Muscle of back (tissue), 13 donors: ENCODE measurements around the gene SIGLEC9. TPM values are rescaled to one million over a fixed set of nuclear protein-coding genes. Genes with fewer than 3 reads are reported as not detected.

Experiments used
- DNase-seq, 3 donors: peaks; one replicate each; pipeline versions ENCODE4 v3.0.0 to v3.0.0-alpha.2; 2013
- long read RNA-seq, 9 donors: transcript quantifications; one replicate each; lab custom pipeline, GENCODE V29; 2026
- polyA plus RNA-seq, 10 donors: library from polyadenylated mRNA; unstranded; fragments of 120-200 nt; gene quantifications; one replicate each; pipeline ENCODE4 v1.2.1, GENCODE V29; 2013; ENCODE audit not compliant: insufficient read length in 10 of 10

Gene SIGLEC9
- polyA plus RNA-seq, result 1 to 10 TPM in 7 of 10 donors, under 1 TPM in 3; 0.60 to 1.6 (median 1.2) TPM
- long read RNA-seq, donor 1, result 0 reads
- long read RNA-seq, donor 2, partial matches to known transcripts, result 0 of 1 reads
- long read RNA-seq, donor 2, other reads (novel, unspliced or antisense), result 0 of 1 reads
- long read RNA-seq, donor 3, result 0 reads
- long read RNA-seq, donor 4, result 0 reads
- long read RNA-seq, donor 5, result 0 reads
- long read RNA-seq, donor 6, result 0 reads
- long read RNA-seq, donor 7, result 0 reads
- long read RNA-seq, donor 8, result 0 reads
- long read RNA-seq, donor 9, partial matches to known transcripts, result 0 of 1 reads
- long read RNA-seq, donor 9, other reads (novel, unspliced or antisense), result 0 of 1 reads

DNA sequence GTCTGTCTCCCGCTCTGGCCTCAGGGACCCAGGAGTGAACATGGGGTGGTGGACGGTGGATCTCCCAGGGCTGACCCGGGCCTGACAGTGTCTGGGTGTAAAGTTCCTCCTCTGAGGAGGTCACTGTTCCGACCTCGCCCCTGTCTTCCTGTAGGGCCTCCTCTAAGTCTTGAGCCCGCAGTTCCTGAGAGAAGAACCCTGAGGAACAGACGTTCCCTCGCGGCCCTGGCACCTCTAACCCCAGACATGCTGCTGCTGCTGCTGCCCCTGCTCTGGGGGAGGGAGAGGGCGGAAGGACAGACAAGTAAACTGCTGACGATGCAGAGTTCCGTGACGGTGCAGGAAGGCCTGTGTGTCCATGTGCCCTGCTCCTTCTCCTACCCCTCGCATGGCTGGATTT lies at the start of gene SIGLEC9:
SIGLEC9 (plus strand) TSS at position 178 of the 400 bp plus-strand sequence; CDS start at position 247, 69 bp downstream.
- DNase-seq, result peak in 1 of 3 donors; percentile 30

DNA sequence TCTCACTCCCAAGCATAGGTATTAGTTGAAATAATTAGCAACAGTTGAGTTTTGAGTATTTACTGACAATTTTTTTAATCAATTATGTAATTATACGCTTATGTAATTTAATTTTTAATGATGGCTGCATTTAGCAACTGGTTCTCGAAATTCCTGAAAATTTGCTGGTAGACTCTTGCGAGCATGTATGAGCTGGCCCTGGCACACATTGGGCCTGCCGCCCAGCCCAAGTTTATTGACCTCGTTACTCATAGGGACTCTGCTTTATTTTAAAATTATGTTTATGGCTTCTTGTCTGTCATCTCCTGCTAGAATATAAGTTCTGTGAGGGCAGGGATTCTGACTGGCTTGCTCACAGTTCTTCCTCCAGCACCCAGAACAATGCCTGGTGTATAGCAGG lies 48.7 kb upstream of the SIGLEC9 start:
- DNase-seq, result no peak

DNA sequence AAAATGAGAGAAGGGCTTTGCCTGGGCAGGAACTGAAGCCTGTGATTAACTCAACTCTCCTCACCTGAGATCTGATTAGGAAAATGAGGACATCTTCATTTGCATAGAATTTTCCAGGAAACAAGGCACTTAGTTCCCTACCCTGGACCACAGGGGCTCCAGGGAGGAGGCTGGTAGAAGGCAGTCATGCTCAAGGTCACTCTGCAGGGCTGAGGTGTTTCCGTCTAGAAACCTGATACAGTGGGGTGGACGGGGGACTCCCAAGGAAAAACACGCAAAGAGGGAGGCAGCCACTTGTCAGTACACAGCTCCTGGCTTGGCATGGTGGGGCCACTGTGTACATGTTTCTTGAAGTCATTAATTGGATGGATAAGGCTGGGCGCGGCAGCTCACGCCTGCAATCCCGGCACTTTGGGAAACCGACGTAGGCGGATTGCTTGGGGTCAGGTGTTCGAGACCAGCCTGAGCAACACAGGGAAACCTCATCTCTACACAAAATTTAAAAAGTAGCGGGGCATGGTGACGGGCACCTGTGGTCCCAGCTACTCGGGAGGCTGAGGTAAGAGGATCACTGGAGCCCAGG lies 48.0 kb upstream of the SIGLEC9 start:
- no peak for DNase-seq

DNA sequence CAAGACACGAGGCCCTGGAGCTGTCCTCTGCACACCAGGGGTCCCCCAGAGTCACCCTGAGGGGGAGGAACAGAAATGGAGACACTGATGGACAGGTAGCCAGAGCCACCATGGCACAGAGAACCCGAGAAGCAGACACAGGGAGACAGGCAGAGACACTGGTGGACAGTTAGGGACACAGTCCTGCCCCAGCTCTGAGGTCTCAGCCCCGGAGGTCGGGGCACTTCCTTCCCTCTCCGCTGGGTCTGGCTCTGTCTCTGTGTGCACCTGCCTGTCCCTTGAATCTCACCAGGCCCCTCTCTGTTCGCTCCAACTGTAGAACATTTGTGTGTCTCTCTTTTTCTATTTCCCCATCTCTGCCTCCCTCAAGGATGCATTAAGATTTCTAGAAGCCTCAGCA lies 46.6 kb upstream of the SIGLEC9 start:
- DNase-seq, result no peak

DNA sequence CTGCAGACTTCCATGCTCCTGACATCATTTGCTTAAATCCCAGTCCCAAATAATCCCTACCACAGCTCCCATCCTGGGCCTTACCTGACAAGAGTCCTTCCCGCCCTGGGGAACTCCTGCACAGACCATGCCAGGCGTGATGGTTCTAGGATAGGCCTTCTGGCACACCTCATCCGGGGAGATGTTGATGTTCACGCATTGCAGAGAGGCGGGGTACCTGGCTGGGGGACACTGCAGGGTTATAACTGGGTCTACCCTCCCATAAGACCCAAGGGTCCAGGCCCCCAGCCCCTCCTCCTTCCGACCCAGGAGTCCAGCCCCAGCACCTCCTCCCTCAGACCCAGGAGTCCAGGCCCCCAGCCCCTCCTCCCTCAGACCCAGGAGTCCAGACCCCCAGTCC lies 46.0 kb upstream of the SIGLEC9 start:
- DNase-seq, result no peak

DNA sequence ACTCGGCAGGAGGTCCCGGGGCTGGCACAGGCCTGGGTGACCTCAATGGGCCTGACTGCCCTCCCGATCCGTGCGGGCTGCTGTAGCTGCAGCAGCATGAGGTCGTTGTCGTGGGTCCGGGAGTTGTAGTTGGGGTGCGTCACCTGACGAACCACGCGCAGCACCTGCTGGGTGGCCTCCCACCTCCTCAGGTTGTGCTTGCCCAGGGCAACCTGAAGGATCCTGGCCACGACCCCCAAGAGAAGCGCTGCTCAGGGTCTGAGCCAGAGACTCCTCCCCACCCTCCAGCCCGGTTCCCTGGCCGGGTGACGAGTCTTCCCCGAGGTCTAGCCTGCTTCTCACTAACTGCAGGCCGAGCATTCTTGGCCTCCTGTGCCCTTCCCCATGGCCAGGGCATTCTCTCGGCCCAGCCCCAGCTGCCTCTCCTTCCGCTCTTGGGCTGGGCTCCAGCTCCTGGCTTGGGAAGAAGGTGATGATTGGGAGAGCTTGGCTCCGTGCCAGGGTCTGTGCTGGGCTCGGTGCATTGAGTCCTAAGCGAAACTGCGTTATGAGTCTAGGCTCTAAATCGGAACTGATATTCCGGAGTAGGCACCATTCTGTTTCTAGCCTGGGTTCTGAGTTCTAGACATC lies 45.1 kb upstream of the SIGLEC9 start:
- no peak for DNase-seq

DNA sequence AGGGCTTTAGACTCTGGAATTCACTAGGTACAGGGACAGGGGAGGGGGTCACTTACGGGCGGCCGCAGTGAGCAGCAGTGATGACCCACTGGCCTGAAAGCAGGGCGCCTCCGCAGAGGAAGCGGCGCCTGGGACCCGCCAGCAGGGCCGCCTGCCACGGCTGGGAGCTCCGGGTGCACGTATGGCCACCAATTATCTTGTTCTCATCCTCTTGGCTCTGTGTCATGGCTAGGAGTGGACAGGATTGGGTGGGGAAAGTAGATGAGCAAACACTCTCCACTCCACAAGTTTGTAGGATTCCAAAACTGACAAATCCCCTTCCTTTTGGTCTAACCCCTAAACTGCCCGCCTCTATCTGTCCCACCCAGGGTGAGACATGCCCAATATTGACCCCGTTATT lies 43.2 kb upstream of the SIGLEC9 start:
- no peak for DNase-seq

DNA sequence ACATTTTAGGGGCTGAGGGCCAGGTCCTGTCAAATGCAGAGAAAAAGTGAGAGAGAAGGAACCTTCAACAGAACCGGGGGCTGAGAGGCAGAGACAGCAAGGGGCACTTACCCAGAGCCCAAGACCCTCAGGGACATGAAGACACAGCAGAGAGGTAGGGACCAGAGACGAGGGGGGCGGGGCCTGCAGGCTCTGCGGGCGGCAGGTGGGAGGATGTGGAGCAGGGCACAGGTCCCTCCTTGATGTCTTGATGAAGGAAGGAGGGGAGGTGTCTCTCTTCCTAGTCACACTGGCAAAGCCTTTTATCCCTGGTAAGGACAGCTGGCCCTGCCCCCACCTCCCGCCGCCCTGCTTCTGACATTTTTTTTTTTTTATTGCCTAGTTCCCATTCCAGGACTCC lies 42.1 kb upstream of the SIGLEC9 start, which contains the start of gene KLK14:
KLK14 (minus strand) TSS at position 277 of the 400 bp plus-strand sequence; CDS start at position 4, 273 bp downstream.
- DNase-seq, result no peak

DNA sequence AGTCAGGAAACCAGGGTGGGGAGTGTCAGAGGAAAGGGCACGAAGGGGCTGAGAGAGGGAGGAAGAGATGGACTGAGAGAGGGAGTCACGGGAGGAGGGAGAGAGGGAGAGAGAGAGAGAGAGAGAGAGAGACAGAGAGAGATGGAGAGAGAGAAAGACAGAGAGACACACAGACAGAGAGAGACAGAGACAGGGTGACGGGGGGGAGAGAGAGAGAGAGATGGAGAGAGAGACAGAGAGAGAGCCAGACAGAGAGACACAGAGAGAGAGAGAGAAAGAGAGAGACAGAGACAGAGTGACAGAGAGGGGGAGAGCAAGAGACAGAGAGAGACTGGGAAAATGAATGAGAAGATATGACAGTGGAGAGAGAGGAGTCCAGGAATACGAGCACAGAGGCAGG lies 41.5 kb upstream of the SIGLEC9 start:
- DNase-seq, result no peak

DNA sequence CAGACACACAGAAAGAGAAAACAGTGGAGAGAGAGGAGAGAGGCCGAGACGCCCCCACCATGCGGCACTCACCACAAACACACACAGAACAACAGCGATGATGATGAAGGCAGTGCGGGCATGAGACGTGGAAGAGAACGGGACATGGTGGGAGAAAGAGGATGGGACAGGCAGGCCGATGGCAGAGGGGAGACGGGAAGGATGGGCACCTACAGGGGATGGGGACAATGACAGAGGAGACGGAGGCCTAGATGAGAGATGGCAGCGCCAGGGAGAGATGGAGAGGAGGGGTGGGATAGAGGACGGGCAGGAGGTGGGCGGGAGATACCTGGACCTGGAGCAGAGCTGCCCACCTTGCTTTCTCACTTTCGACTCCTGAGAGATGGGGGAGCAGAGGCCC lies 40.9 kb upstream of the SIGLEC9 start:
- DNase-seq, result no peak

DNA sequence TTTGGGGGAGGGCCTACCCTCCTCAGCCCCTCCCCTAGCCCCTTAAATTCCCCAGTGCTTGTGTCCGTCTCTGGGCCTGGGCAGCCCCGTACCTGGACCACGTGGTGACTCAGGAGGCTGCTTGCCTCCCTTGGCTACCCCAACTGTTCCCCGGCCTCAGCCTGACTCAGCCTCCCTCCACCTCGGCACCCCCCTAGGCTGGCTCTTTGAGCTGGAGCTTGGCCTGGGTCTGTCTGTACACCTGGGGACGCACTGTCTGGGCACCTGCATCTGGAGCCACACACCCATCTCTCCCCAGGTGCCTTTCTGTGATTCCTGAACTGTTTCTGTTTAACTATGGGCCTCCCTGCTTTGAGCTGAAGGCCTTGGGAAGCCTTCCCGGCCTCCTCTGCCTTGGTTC lies 40.2 kb upstream of the SIGLEC9 start:
- DNase-seq, result no peak

DNA sequence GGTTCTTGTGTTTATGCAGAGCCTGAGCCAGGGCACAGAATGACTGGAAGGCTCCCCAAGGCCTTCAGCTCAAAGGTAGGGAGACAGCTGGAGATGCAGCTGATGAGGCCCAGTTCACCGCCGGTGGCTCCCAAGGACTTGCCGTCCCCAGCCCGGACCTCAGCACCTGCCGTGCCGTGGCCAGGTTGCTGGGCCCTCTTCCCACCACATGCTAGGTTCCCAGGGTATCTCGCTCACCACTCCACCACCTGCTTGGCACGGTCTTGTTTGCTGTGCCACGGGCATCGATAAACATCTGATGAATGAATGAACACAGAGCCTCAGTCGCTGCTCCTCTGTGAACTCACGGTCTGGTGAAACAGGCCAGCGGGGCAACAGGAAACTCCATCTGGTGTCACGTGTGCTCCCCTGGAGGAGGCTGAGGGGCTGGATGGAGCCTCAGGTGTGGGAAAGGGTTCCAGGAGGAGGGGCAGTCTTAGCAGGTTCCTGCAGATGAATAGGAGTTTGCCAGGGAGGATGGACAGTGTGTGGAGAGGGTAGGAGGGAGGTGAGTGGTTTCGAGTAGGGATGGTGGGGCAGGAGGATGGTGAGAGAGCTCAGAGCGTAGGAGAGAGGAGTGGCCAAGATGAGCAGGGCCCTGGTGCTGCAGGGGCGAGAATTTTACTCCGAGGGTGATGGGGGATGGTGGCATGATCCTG lies 38.4 kb upstream of the SIGLEC9 start:
- no peak for DNase-seq

DNA sequence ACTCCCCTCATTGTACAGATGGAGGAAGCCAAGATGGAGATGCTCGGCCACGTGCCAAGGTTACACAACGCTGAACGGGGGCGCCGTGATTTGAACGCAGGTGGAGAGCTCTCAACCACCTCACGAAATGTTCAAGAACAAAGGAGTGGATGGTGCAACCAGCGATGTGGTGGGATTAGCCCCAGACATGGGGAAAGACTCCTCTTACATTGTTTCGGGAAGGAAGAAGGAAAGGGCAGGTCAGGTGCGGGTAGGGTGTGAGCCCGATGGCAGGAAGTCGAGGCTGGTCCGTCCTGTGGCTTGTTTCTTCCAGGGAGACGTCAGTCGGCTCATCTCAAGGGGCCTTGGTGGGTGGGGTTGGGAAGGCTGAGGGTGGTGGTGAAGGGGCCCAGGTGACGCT lies 34.9 kb upstream of the SIGLEC9 start:
- no peak for DNase-seq

DNA sequence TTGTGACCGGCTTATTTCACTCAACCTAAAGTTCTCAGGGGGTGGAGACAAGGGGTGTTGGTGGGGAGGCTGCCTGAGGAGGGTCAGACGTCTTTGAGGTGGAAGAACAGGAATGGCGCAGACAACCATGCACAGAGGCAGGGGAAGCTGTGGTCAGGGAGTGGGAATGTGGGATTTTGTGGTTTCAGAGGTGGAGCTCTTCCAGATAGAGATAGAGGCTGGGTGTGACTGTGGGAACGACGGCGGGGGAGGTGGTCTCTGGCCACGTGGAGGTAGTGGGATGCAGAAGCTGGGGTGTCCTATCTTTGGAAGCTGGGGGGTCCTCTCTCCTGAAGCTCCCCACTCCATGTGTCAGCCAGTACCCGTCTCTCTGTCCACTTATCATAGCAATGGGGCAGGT lies 34.2 kb upstream of the SIGLEC9 start:
- no peak for DNase-seq

DNA sequence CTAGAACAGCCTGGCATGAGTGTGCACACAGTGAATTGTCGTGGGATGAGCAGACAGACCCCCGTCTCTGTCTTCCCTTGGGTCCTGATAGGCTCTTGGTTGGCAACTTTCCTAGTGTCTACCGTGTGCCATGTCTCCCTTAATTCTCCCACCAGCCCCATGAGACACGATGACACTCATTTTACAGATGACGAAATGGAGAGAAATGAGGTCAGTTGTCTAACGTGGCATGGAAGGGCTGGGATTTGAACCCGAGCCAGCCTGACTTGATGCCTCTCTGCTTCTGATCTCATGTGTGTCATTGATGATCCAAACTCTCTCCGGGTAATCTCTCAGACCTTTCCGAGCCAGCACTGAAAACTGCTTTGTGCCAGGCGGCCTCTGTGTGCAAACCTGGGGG lies 33.6 kb upstream of the SIGLEC9 start:
- DNase-seq, result no peak

DNA sequence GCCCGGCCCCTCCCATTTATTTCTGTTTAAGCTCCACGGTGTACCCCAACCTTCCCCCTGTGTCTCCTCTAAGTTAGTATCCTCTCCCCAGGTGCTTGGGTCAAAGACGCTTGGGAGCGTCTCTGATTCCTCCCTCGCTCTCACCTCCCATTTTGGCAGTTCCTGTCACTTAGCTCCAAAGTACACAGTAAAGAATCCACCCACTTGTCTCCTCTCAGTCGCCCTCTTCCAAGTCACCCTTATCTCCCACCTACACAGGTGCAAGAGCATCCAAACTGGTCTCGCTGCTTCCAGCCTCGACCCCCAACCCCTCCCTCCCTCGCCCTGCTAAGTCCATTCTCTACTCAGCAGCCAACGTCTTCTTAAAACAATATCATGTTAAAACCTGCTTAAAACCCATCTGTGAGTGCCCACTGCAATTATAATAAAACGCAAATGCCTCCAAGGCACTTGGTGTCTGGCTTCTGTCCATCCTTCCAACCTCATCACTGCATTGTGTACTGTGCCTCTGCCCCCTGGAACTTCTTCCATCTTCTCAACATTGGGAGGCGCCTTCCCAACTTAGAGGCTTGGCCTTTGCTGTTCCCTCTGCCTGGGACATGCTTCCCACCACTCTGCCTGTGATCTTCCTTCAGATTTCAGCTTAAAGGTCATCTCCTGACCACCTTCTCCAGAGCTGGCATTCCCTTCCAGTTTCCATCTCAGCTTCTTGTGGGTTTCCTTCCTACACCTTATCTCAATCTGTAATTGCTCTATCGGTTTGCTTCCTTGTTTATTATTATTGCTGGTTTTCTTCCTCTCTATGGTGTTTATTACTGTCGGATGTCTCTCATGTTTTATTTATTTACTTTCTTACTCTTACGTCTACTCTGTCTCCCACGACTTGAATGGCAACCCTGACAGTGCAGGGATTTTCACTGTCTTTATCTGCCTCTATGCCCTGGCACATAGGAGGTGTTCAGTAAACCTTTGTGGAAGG lies 32.5 kb upstream of the SIGLEC9 start:
- DNase-seq, result no peak

DNA sequence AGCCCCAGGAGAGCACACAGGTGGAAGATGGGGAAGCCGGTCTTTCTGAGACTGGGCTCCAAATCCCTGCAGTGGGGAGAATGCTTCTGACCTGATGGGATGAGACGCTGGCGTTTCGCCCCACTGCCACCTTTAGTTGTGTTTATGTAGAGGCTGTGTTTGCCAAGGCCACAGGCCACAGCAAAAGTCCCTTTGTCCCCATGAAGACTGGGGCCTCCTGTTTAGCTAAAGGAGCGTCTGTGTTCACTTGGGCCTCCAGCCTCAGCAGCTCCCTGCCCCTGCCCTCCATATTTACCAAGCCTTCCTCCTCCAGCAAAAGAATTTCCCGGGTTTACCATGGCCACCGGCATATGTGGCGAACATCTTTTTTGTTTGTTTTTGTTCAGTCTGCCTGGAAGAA lies 31.6 kb upstream of the SIGLEC9 start:
- no peak for DNase-seq

DNA sequence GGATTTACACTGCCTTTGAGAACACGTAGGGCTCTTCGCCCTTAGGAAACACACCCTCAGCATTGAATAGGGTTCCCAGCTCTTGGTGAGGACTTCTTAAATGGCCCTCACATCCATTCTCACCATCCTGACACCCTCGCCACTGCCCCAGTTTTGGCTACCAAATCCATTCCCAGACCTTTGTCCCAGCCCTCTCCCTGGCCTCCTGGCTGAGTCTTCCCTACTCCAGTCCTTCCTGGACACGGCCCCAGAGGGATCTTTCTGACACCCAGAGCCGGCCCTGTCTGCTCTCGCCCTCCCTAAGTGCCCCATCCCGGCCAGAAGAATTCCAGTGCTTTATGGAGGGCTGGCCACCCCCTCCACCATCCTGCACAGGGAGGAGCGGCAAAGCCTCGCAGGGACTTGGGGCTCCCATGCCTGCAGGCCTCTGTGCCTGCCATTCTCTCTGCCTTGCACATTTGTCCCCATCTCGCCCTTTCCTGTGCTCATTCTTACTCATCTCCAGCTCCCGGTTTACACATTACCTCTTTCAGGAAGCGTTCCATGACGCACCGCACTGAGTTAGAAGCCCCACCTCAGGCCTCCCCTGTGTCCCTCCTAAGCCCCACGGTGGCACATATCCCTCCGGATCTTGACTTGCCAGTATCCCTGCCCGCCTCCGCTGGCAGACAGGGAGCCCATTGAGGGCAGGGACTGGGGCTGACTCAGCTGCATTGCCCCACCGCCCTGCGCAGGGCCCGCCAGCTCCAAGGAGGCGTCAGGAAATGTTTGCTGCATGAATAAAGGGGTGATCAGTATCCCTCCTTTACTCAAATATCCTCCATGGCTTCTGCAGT lies 31.0 kb upstream of the SIGLEC9 start:
- DNase-seq, result no peak

DNA sequence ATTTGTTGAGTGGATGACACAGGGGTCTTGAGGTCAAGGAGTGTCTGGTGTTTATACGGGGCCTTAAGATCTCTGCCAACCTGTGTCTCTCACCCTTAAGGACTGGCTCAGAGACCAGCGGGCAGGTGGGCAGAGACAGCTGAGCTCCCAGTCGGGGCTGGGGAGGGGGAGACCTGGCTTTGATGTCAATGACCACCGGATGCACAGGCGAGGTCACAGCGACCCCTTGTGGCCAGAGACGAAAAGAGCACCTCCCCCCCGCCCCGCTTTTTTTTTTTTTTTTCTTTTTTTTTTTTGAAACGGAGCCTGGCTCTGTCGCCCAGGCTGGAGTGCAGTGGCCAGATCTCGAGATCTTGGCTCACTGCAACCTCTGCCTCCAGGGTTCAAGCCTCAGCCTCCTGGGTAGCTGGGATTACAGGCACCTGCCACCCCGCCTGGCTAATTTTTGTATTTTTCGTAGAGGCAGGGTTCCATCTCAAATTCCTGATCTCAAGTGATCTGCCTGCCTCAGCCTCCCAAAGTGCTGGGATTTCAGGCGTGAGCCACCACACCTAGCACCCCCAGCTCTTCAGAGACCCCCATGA lies 29.9 kb upstream of the SIGLEC9 start:
- DNase-seq, result no peak
